Panc1 (cell line): ENCODE results near the gene HLA-DOA. TPM values are rescaled to one million over a fixed set of nuclear protein-coding genes. Genes with fewer than 3 reads are reported as not detected.

Experiments
- ATAC-seq: fragments of 200-7000 bp; cut with Tn5 transposase; 2 replicates; pipeline ENCODE4 v1.9.1; 2020; ENCODE audit warnings: mild to moderate bottlenecking, moderate library complexity
- BruUV-seq: library from RNA; stranded (reverse); fragments of 400-500 nt; replicated peaks from 2 replicates; lab custom pipeline; 2021; lab: Mats Ljungman, UMichigan
- CTCF ChIA-PET: fragments of 300-600 bp; sonication (Branson Sonifier 250); formaldehyde crosslinking; loops from one replicate; lab custom pipeline; 2022; ENCODE audit warnings: antibody characterized with exemption; lab: Charles Lee
- POLR2A ChIA-PET: fragments of 300-600 bp; sonication (Branson Sonifier 250); formaldehyde crosslinking; loops from one replicate; lab custom pipeline; 2022; ENCODE audit warnings: antibody characterized with exemption; lab: Charles Lee
- DNase-seq: peaks from one replicate; pipeline ENCODE4 v3.0.0-alpha.2; 2010; ENCODE audit warnings: low read depth, low spot score
- H3K27ac ChIP-seq: 2 replicates; pipeline ENCODE4 v1.5.1; 2011; ENCODE audit warnings: mild to moderate bottlenecking, low read length, inconsistent platforms
- H3K27me3 ChIP-seq: fragments of 200-500 bp; sonication (Bioruptor generic); 2 replicates; pipeline ENCODE4 v1.6.0; 2014; ENCODE audit warnings: low read length, inconsistent platforms; ENCODE audit not compliant: control insufficient read depth, insufficient read depth
- H3K36me3 ChIP-seq: fragments of 200-500 bp; sonication (Bioruptor generic); 2 replicates; pipeline ENCODE4 v1.5.1; 2014; ENCODE audit warnings: inconsistent platforms, mild to moderate bottlenecking, low read length, moderate library complexity; ENCODE audit not compliant: control insufficient read depth, insufficient read depth
- H3K4me1 ChIP-seq: 2 replicates; pipeline ENCODE4 v1.5.1; 2011; ENCODE audit warnings: inconsistent platforms, mild to moderate bottlenecking, low read length, moderate library complexity; ENCODE audit not compliant: control insufficient read depth, insufficient read depth
- H3K4me3 ChIP-seq, 2 experiments: 2 replicates each; pipeline ENCODE4 v1.5.1; 2011 to 2012; ENCODE audit warnings: low read depth in 2 of 2, low read length in 2 of 2, mild to moderate bottlenecking in 2 of 2, inconsistent platforms in 1 of 2, moderate library complexity in 1 of 2
- H3K9me3 ChIP-seq: fragments of 200-500 bp; sonication (Bioruptor generic); 2 replicates; pipeline ENCODE4 v1.5.1; 2014; ENCODE audit warnings: low read depth, mild to moderate bottlenecking, inconsistent platforms, low read length, moderate library complexity; ENCODE audit not compliant: control insufficient read depth, insufficient read depth
- POLR2AphosphoS5 ChIP-seq: IDR thresholded peaks from 2 replicates; pipeline ENCODE4 v1.6.1; 2012; ENCODE audit warnings: mild to moderate bottlenecking, low read depth, low read length, moderate library complexity
- SIN3A ChIP-seq: IDR thresholded peaks from 2 replicates; pipeline ENCODE4 v1.6.1; 2012; ENCODE audit warnings: low read depth, mild to moderate bottlenecking, low read length, moderate library complexity, borderline replicate concordance; ENCODE audit not compliant: insufficient read depth
- TCF7L2 ChIP-seq: IDR thresholded peaks from 2 replicates; pipeline ENCODE4 v1.6.1; 2011; ENCODE audit warnings: mild to moderate bottlenecking, low read depth, low read length, inconsistent platforms
- in situ Hi-C: cut with HindIII; loops from 2 replicates; pipeline ENCODE4 v1.10.0; 2016; ENCODE audit warnings: low sequenced_read_pairs, low pct_unique_long_range_greater_than_20kb
- intact Hi-C: fragments of 100-400 bp; cut with micrococcal nuclease; formaldehyde crosslinking; loops from one replicate; pipeline ENCODE4 v1.10.0; 2022; ENCODE audit not compliant: unreplicated experiment
- total RNA-seq: library from RNA; stranded (reverse); gene quantifications from one replicate; pipeline ENCODE4 v1.2.1, GENCODE V29; 2021; ENCODE audit not compliant: unreplicated experiment
- TF ChIP-seq, protein P1 (sequence below), 2 experiments: IDR thresholded peaks; 2 replicates each; pipeline ENCODE4 v1.6.1; 2011 to 2012; ENCODE audit warnings: low read depth in 2 of 2, control low read depth in 1 of 2, low read length in 1 of 2, mild to moderate bottlenecking in 1 of 2, moderate library complexity in 1 of 2; ENCODE audit not compliant: insufficient read depth in 1 of 2
- TF ChIP-seq, protein P2 (sequence below): fragments of 450-650 bp; IDR thresholded peaks from 2 replicates; pipeline ENCODE4 v1.5.1; 2017; ENCODE audit warnings: mild to moderate bottlenecking

The HLA-DOA gene
- total RNA-seq, 1 experiment from 2014 or later, result 0.08 TPM

DNA sequence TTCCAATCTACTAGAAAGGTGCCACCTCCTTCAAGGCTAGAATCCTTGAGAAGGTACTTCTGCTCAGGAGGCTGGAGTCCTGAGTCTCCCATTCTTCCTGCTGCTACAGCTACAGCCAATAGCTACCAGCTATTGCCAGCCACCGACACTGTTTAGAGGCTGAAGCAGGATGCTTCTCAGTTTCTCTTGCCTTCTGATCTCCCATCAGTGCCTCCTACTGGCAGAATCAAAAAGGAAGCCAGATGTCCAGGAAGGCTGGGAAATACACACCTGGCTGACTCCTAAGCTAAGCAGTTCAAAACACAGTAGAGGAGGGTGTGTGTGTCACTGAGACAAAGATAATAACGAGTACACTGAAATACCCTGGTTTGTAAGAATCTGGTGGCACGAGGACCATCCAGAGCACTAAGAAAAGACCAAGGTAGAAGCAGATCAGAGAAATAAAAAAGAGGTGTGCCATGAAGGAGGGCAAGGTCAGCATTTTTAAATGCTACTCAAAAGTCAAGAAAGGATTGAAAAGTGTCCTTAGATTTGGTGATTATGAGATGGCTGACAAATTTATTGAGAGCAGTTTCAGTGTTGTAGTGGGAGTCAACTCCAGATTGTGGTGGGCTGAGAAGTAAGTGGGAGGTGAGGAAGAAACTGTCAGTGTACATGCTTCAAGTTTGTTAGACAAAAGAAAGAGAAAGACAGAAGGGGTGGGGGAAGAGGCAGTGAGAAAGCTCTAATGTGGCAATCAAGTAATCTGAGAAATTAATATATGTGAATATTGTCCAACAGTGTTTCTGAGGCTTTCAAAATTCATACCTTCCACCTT is 54.2 kb downstream of the HLA-DOA start:
- POLR2A ChIA-PET, result interaction anchor here (0.6 to 0.7 kb wide), 3 partner anchors 18 to 125 kb away, joined by 4 to 10 read pairs (median 5); no protein-coding TSS in a partner anchor
- Histone ChIP-seq H3K9me3 (no peaks in the 10 kb centered on the region), H3K27me3 (no peaks in the 10 kb centered on the region), H3K4me3 (no peak overlapping the region), H3K36me3 (no peaks in the 10 kb centered on the region), H3K27ac (no peak overlapping the region), H3K4me1 (no peaks in the 10 kb centered on the region)
- intact Hi-C loops, result no loop called here
- BruUV-seq, result no TSS peak
- DNase-seq (no peak), ATAC-seq (no peak; the same call in 1 of the 2 replicates)
- CTCF ChIA-PET, result interaction anchor here (2.4 kb wide), 1 partner anchor 29 kb away, joined by 10 read pairs; no protein-coding TSS in a partner anchor
- TF ChIP-seq, protein P1, sequence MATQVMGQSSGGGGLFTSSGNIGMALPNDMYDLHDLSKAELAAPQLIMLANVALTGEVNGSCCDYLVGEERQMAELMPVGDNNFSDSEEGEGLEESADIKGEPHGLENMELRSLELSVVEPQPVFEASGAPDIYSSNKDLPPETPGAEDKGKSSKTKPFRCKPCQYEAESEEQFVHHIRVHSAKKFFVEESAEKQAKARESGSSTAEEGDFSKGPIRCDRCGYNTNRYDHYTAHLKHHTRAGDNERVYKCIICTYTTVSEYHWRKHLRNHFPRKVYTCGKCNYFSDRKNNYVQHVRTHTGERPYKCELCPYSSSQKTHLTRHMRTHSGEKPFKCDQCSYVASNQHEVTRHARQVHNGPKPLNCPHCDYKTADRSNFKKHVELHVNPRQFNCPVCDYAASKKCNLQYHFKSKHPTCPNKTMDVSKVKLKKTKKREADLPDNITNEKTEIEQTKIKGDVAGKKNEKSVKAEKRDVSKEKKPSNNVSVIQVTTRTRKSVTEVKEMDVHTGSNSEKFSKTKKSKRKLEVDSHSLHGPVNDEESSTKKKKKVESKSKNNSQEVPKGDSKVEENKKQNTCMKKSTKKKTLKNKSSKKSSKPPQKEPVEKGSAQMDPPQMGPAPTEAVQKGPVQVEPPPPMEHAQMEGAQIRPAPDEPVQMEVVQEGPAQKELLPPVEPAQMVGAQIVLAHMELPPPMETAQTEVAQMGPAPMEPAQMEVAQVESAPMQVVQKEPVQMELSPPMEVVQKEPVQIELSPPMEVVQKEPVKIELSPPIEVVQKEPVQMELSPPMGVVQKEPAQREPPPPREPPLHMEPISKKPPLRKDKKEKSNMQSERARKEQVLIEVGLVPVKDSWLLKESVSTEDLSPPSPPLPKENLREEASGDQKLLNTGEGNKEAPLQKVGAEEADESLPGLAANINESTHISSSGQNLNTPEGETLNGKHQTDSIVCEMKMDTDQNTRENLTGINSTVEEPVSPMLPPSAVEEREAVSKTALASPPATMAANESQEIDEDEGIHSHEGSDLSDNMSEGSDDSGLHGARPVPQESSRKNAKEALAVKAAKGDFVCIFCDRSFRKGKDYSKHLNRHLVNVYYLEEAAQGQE (IDR thresholded peaks at IDR 0.05; ENCODE audit: insufficient read depth in 1 of 2, low read depth in 2 of 2, low read length in 1 of 2), result no peak
- TF ChIP-seq POLR2AphosphoS5, result no peak
- TF ChIP-seq, protein P2, sequence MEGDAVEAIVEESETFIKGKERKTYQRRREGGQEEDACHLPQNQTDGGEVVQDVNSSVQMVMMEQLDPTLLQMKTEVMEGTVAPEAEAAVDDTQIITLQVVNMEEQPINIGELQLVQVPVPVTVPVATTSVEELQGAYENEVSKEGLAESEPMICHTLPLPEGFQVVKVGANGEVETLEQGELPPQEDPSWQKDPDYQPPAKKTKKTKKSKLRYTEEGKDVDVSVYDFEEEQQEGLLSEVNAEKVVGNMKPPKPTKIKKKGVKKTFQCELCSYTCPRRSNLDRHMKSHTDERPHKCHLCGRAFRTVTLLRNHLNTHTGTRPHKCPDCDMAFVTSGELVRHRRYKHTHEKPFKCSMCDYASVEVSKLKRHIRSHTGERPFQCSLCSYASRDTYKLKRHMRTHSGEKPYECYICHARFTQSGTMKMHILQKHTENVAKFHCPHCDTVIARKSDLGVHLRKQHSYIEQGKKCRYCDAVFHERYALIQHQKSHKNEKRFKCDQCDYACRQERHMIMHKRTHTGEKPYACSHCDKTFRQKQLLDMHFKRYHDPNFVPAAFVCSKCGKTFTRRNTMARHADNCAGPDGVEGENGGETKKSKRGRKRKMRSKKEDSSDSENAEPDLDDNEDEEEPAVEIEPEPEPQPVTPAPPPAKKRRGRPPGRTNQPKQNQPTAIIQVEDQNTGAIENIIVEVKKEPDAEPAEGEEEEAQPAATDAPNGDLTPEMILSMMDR, result peak; percentile 58
- no peak for TF ChIP-seq TCF7L2
- TF ChIP-seq SIN3A, result no peak
- in situ Hi-C loops, result no loop called here

DNA sequence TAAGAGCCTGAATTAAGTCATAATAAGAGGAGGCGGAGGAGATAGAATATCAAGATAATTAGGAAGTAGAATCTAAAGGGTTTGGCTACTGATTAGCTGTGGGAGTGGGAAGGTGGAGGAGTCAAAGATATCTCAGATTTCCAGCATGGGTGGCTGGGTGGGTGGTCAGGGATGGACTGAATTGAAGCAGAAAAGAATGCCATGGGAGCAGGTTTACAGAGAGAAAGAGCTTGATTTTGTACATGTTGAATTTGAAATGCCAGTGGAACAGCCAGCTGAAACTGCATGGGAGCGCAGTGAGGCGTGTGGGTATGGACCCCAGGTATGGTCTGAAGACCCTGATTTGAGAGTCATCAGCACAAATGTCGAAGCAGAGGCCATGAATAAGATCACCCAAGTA is 55.1 kb downstream of the HLA-DOA start:
- TF ChIP-seq, protein P2, result no peak
- TF ChIP-seq, protein P1 (IDR thresholded peaks at IDR 0.05; ENCODE audit: insufficient read depth in 1 of 2, low read depth in 2 of 2, low read length in 1 of 2), result no peak
- TF ChIP-seq SIN3A (no peak), POLR2AphosphoS5 (no peak), TCF7L2 (no peak)
- CTCF ChIA-PET, result interaction anchor here (1.5 to 2.4 kb wide), 4 partner anchors 11 to 30 kb away, joined by 3 to 10 read pairs (median 4); no protein-coding TSS in a partner anchor
- ATAC-seq (no peak), DNase-seq (no peak)
- Histone ChIP-seq H3K9me3 (no peaks in the 10 kb centered on the region), H3K27ac (no peak overlapping the region), H3K27me3 (no peaks in the 10 kb centered on the region), H3K4me3 (no peak overlapping the region), H3K36me3 (no peaks in the 10 kb centered on the region), H3K4me1 (no peaks in the 10 kb centered on the region)
- intact Hi-C loops (no loop called here), in situ Hi-C loops (no loop called here)
- BruUV-seq, result no TSS peak
- POLR2A ChIA-PET, result interaction anchor here (1.8 kb wide), 1 partner anchor 18 kb away, joined by 8 read pairs; no protein-coding TSS in a partner anchor
